Measurements from ENCODE around the gene ARSG.

GRCh38 chr17:68294196-68294555, 2.9 kb downstream of the ARSG start:
- TF ChIP-seq CTCF (IDR thresholded peaks at IDR 0.05; ENCODE audit: low read depth, low read length, poor library complexity, severe bottlenecking): no peak
- TF ChIP-seq EZH2phosphoT487 (IDR thresholded peaks at IDR 0.05; ENCODE audit: borderline replicate concordance, low read length): no peak
